ENCODE data around the gene ARHGEF28. TPM values are rescaled to one million over a fixed set of nuclear protein-coding genes. Genes with fewer than 3 reads are reported as not detected.
A peak's percentile ranks its signal among the peaks of the same experiment; 100 is the strongest.

Gene ARHGEF28
- total and polyA plus RNA-seq, 10 of the 15 experiments (the other 5 are each of a cell fraction or from before 2014, with no cell fraction given) = 0.10 to 0.72 (median 0.22) TPM; not detected in 2

DNA sequence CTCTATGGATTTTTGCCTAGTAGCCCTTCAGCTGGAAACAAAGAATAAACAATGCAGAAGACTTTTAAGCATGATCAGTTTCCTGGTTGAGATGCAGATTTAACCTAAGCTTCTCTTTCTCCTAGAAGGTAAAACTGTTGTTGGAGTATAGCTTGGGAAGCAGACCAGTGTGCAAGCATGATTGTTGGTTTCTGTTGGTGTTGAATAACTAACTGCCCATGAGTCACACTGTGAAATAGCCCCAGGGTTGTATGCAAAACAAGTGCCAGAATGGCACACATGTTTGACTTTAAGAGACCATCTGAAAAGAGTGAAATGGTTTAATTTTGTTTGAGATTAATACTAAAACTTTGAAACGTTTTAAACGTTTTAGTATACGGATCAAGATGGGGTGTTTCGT lies 227.1 kb downstream of the ARHGEF28 start:
- Histone ChIP-seq H3K36me3 (ENCODE audit: control insufficient read depth in 2 of 2, insufficient read depth in 2 of 2, low read length in 1 of 2) (no peaks in the 10 kb centered on the region), H3K4me3 (no peak overlapping the region), H3K9ac (ENCODE audit: control insufficient read depth, insufficient read depth, low read length) (no peak overlapping the region), H3K4me1 (ENCODE audit: control insufficient read depth, insufficient read depth, low read length) (no peaks in the 10 kb centered on the region), H4K20me1 (ENCODE audit: control insufficient read depth, insufficient read depth) (no peaks in the 10 kb centered on the region), H3K9me3 (replicated peaks; ENCODE audit: control insufficient read depth, insufficient read depth, low read length) (no peaks in the 10 kb centered on the region), H3K27me3 (replicated peaks in 1 of 2; ENCODE audit: control insufficient read depth in 2 of 2, insufficient read depth in 2 of 2, low read length in 1 of 2) (no peaks in the 10 kb centered on the region), H3K79me2 (ENCODE audit: control insufficient read depth, insufficient read depth, low read length) (no peaks in the 10 kb centered on the region), H3K4me2 (ENCODE audit: control insufficient read depth, insufficient read depth) (no peak overlapping the region), H3K27ac (ENCODE audit: control insufficient read depth, insufficient read depth) (no peak overlapping the region), H2AFZ (ENCODE audit: control insufficient read depth, low read depth, low read length) (no peak overlapping the region)
- FAIRE-seq (no peak), ATAC-seq (peak; percentile 87), DNase-seq (ENCODE audit: low read depth, low spot score) (peak; percentile 4)
- CTCF ChIA-PET = interaction anchor here (1.3 kb wide), 1 partner anchor 50 kb away, joined by 3 read pairs; no protein-coding TSS in a partner anchor
- 16% methylated on average over 4 of the region's 4 CpGs for WGBS (ENCODE audit: insufficient coverage, insufficient replicate concordance, low lambda C conversion rate, missing lambda C conversion rate)
- BruUV-seq (replicated peaks) = no TSS peak
- in situ Hi-C loops (cut with MboI) = no loop called here
- SMC1A ChIA-PET (ENCODE audit: uncharacterized antibody, unreplicated experiment) = no interaction called here
- RAD21 ChIA-PET (ENCODE audit: unreplicated experiment) = interaction anchor here (1.4 kb wide), 1 partner anchor 49 kb away, joined by 3 read pairs; no protein-coding TSS in a partner anchor
- POLR2A ChIA-PET = no interaction called here
- intact Hi-C loops (cut with micrococcal nuclease; ENCODE audit: unreplicated experiment) = no loop called here
- TF ChIP-seq NFYB (IDR thresholded peaks at IDR 0.05; ENCODE audit: insufficient read depth, low read depth, low read length) (no peak), BCL3 (IDR thresholded peaks at IDR 0.05; ENCODE audit: borderline replicate concordance, insufficient read depth, low read depth, low read length, poor library complexity, severe bottlenecking) (peak; percentile 27), NFIC (IDR thresholded peaks at IDR 0.05; ENCODE audit: low read depth, low read length) (no peak)
- TF ChIP-seq, protein P1, sequence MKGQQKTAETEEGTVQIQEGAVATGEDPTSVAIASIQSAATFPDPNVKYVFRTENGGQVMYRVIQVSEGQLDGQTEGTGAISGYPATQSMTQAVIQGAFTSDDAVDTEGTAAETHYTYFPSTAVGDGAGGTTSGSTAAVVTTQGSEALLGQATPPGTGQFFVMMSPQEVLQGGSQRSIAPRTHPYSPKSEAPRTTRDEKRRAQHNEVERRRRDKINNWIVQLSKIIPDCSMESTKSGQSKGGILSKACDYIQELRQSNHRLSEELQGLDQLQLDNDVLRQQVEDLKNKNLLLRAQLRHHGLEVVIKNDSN (IDR thresholded peaks at IDR 0.05; ENCODE audit: borderline replicate concordance, extremely low read length, insufficient read depth, low read depth, low read length) = no peak

GRCh38 chr5:73856997-73857396 lies 231.0 kb downstream of the ARHGEF28 start:
- H4K20me1 ChIP-seq (ENCODE audit: control insufficient read depth, insufficient read depth) = no peaks in the 10 kb centered on the region

More at GRCh38 chr5:73856997-73857396, 231.0 kb downstream of the ARHGEF28 start:
- SMC1A ChIA-PET (ENCODE audit: uncharacterized antibody, unreplicated experiment) = no interaction called here
- Histone ChIP-seq H3K9me3 (replicated peaks; ENCODE audit: control insufficient read depth, insufficient read depth, low read length) (no peaks in the 10 kb centered on the region), H3K79me2 (ENCODE audit: control insufficient read depth, insufficient read depth, low read length) (no peaks in the 10 kb centered on the region), H3K9ac (ENCODE audit: control insufficient read depth, insufficient read depth, low read length) (no peak overlapping the region), H2AFZ (ENCODE audit: control insufficient read depth, low read depth, low read length) (no peak overlapping the region), H3K27ac (ENCODE audit: control insufficient read depth, insufficient read depth) (no peak overlapping the region), H3K36me3 (ENCODE audit: control insufficient read depth in 2 of 2, insufficient read depth in 2 of 2, low read length in 1 of 2) (no peaks in the 10 kb centered on the region; a peak in 1 of 4 replicates), H3K4me1 (ENCODE audit: control insufficient read depth, insufficient read depth, low read length) (no peaks in the 10 kb centered on the region), H3K4me3 (no peak overlapping the region), H3K27me3 (replicated peaks in 1 of 2; ENCODE audit: control insufficient read depth in 2 of 2, insufficient read depth in 2 of 2, low read length in 1 of 2) (no peaks in the 10 kb centered on the region), H3K4me2 (ENCODE audit: control insufficient read depth, insufficient read depth) (no peak overlapping the region)
- POLR2A ChIA-PET = no interaction called here
- FAIRE-seq (no peak), DNase-seq (ENCODE audit: low read depth, low spot score) (no peak), ATAC-seq (no peak)
- CTCF ChIA-PET = no interaction called here
- in situ Hi-C loops (cut with MboI) = no loop called here
- intact Hi-C loops (cut with micrococcal nuclease; ENCODE audit: unreplicated experiment) = no loop called here
- WGBS (ENCODE audit: insufficient coverage, insufficient replicate concordance, low lambda C conversion rate, missing lambda C conversion rate) = 11% methylated on average over 5 of the region's 5 CpGs
- no TSS peak for BruUV-seq (replicated peaks)
- RAD21 ChIA-PET (ENCODE audit: unreplicated experiment) = no interaction called here
- TF ChIP-seq POLR2AphosphoS5 (IDR thresholded peaks at IDR 0.05; ENCODE audit: low read length) (no peak), STAT1 (conservative IDR thresholded peaks at IDR 0.05) (no peak)

Measured in GM12878 (cell line).